MCF 10A (cell line): Measurements from ENCODE around the gene CNTNAP2. TPM values are rescaled to one million over a fixed set of nuclear protein-coding genes. Genes with fewer than 3 reads are reported as not detected.
"Not testable (repeated sequence)": the region's sequence is repeated elsewhere in the genome, so short reads cannot be mapped to it uniquely, and the experiment has no call there.

Experiments
- BruUV-seq: library from RNA; stranded (reverse); fragments of 400-500 nt; replicated peaks from 2 replicates; lab custom pipeline; 2021; lab: Mats Ljungman, UMichigan
- CTCF ChIA-PET: fragments of 300-600 bp; sonication (Branson Sonifier 250); formaldehyde crosslinking; extraction: SDS; loops from one replicate; lab custom pipeline; 2021; ENCODE audit warnings: antibody characterized with exemption, inconsistent platforms; lab: Yijun Ruan, JAX
- POLR2A ChIA-PET: fragments of 300-600, 350-650 bp; sonication (Branson Sonifier 250); formaldehyde crosslinking; extraction: SDS; loops from one replicate; lab custom pipeline; 2020; ENCODE audit warnings: antibody characterized with exemption, inconsistent platforms; lab: Yijun Ruan, JAX
- DNase-seq: peaks from one replicate; pipeline ENCODE4 v3.0.0-alpha.2; 2018; ENCODE audit not compliant: unreplicated experiment
- H3K27ac Mint-ChIP-seq: one replicate; pipeline ENCODE4 v1.8.0; 2022; ENCODE audit warnings: mild to moderate bottlenecking, low read depth, mixed read lengths; ENCODE audit not compliant: unreplicated experiment
- H3K27me3 Mint-ChIP-seq: one replicate; pipeline ENCODE4 v1.8.0; 2022; ENCODE audit warnings: mixed read lengths; ENCODE audit not compliant: insufficient read depth, unreplicated experiment
- H3K36me3 Mint-ChIP-seq: one replicate; pipeline ENCODE4 v1.8.0; 2022; ENCODE audit warnings: mild to moderate bottlenecking, moderate library complexity, mixed read lengths; ENCODE audit not compliant: insufficient read depth, unreplicated experiment
- H3K4me1 Mint-ChIP-seq: one replicate; pipeline ENCODE4 v1.8.0; 2022; ENCODE audit warnings: mixed read lengths; ENCODE audit not compliant: insufficient read depth, unreplicated experiment
- H3K4me3 Mint-ChIP-seq: one replicate; pipeline ENCODE4 v1.8.0; 2022; ENCODE audit warnings: mild to moderate bottlenecking, moderate library complexity, mixed read lengths; ENCODE audit not compliant: unreplicated experiment
- H3K9me3 Mint-ChIP-seq: one replicate; pipeline ENCODE4 v1.8.0; 2022; ENCODE audit warnings: mixed read lengths; ENCODE audit not compliant: unreplicated experiment
- CTCF ChIP-seq: fragments of 200-600 bp; IDR thresholded peaks from one replicate; pipeline ENCODE4 v1.8.0; 2022; ENCODE audit warnings: antibody characterized with exemption, mild to moderate bottlenecking; ENCODE audit not compliant: unreplicated experiment
- intact Hi-C: fragments of 100-400 bp; cut with micrococcal nuclease; formaldehyde crosslinking; loops from 2 replicates; pipeline ENCODE4 v1.14.1; 2022
- total RNA-seq: library from RNA; stranded (reverse); gene quantifications from 2 replicates; pipeline ENCODE4 v1.2.3, GENCODE V29; 2022

The CNTNAP2 gene
- total RNA-seq, 1 experiment from 2014 or later = 1.1 TPM

- Mint-ChIP-seq H3K9me3 (peaks cover 23% of the 10 kb centered on the region), H3K27ac (no peak overlapping the region), H3K27me3 (peaks cover 17% of the 10 kb centered on the region), H3K36me3 (no peaks in the 10 kb centered on the region), H3K4me3 (no peak overlapping the region), H3K4me1 (peaks cover 24% of the 10 kb centered on the region)
- intact Hi-C loops = no loop called here
- TF ChIP-seq CTCF = no peak
- BruUV-seq = no TSS peak
- DNase-seq = no peak
- ChIA-PET POLR2A (no interaction called here), CTCF (interaction anchor here (0.6 kb wide), 1 partner anchor 155 kb away, joined by 3 read pairs; no protein-coding TSS in a partner anchor)
These were observed 2213.7 kb downstream of the CNTNAP2 start for GRCh38 chr7:148330124-148330818.

GRCh38 chr7:148330822-148331221, 2214.2 kb downstream of the CNTNAP2 start:
- peaks cover 28% of the 10 kb centered on the region for H3K4me1 Mint-ChIP-seq
- BruUV-seq = no TSS peak
- no peaks in the 10 kb centered on the region for H3K36me3 Mint-ChIP-seq
- peaks cover 17% of the 10 kb centered on the region for H3K27me3 Mint-ChIP-seq
- H3K27ac Mint-ChIP-seq = no peak overlapping the region
- ChIA-PET CTCF (no interaction called here), POLR2A (no interaction called here)
- TF ChIP-seq CTCF = no peak
- intact Hi-C loops = no loop called here
- H3K4me3 Mint-ChIP-seq = no peak overlapping the region
- no peak for DNase-seq
- H3K9me3 Mint-ChIP-seq = peaks cover 23% of the 10 kb centered on the region

- peaks cover 23% of the 10 kb centered on the region for H3K9me3 Mint-ChIP-seq
- H3K27ac Mint-ChIP-seq, H3K4me3 Mint-ChIP-seq, DNase-seq, BruUV-seq, H3K36me3 Mint-ChIP-seq, POLR2A ChIA-PET, intact Hi-C loops: not testable (repeated sequence)
- H3K27me3 Mint-ChIP-seq = peaks cover 17% of the 10 kb centered on the region
- CTCF ChIA-PET = interaction anchor here (0.6 kb wide), 1 partner anchor 162 kb away, joined by 3 read pairs; no protein-coding TSS in a partner anchor
- peaks cover 32% of the 10 kb centered on the region for H3K4me1 Mint-ChIP-seq
These were observed 2214.9 kb downstream of the CNTNAP2 start for GRCh38 chr7:148331456-148331855.

GRCh38 chr7:148332191-148333186, 2215.9 kb downstream of the CNTNAP2 start:
- H3K4me1 Mint-ChIP-seq = peaks cover 36% of the 10 kb centered on the region
- H3K27ac Mint-ChIP-seq = no peak overlapping the region
- DNase-seq = no peak
- TF ChIP-seq CTCF = no peak
- H3K4me3 Mint-ChIP-seq = no peak overlapping the region
- H3K36me3 Mint-ChIP-seq = no peaks in the 10 kb centered on the region
- peaks cover 18% of the 10 kb centered on the region for H3K27me3 Mint-ChIP-seq
- POLR2A ChIA-PET = no interaction called here
- intact Hi-C loops = no loop called here
- peaks cover 23% of the 10 kb centered on the region for H3K9me3 Mint-ChIP-seq
- CTCF ChIA-PET = interaction anchor here (0.6 kb wide), 1 partner anchor 161 kb away, joined by 3 read pairs; no protein-coding TSS in a partner anchor
- no TSS peak for BruUV-seq
